ENCODE data around the gene MTG2. TPM values are rescaled to one million over a fixed set of nuclear protein-coding genes. Genes with fewer than 3 reads are reported as not detected.

Gene MTG2
- total and polyA plus RNA-seq, 2 of the 4 experiments (the other 2 are of a cell fraction) = 11.5 to 25.2 TPM

- Histone ChIP-seq H3K9me3 (ENCODE audit: control insufficient read depth, insufficient read depth, low read length) (no peaks in the 10 kb centered on the region), H2BK15ac (ENCODE audit: low read depth, low read length) (no peak overlapping the region), H3K9ac (ENCODE audit: low read depth, low read length) (no peak overlapping the region), H3K9me1 (ENCODE audit: insufficient read depth, low read length) (no peaks in the 10 kb centered on the region), H3K27me3 (ENCODE audit: control insufficient read depth, insufficient read depth, low read length) (peaks cover 16% of the 10 kb centered on the region; the same call in 1 of the 2 replicates), H3K4me1 (ENCODE audit: control insufficient read depth, insufficient read depth, low read length) (no peaks in the 10 kb centered on the region), H2BK20ac (ENCODE audit: low read depth, low read length) (no peak overlapping the region), H2BK120ac (ENCODE audit: low read depth, low read length) (no peak overlapping the region), H4K8ac (ENCODE audit: low read depth in 2 of 2, low read length in 2 of 2) (no peak overlapping the region), H3K36me3 (ENCODE audit: control insufficient read depth, insufficient read depth, low read length) (no peaks in the 10 kb centered on the region; the same call in 1 of the 2 replicates), H3K23ac (ENCODE audit: low read depth, low read length) (no peak overlapping the region), H4K5ac (ENCODE audit: low read depth, low read length) (no peak overlapping the region), H3K14ac (replicated peaks; ENCODE audit: low read depth, low read length) (no peak overlapping the region), H2AK5ac (ENCODE audit: low read depth, low read length) (no peak overlapping the region), H3K4me3 (ENCODE audit: insufficient read depth, low read depth, low read length) (no peak overlapping the region), H3K27ac (ENCODE audit: insufficient read depth, low read length) (no peak overlapping the region), H3K18ac (ENCODE audit: low read depth, low read length) (no peak overlapping the region), H2BK5ac (ENCODE audit: low read depth, low read length, poor library complexity, severe bottlenecking) (no peak overlapping the region), H2AFZ (replicated peaks; ENCODE audit: low read length, poor library complexity) (no peak overlapping the region), H3K56ac (ENCODE audit: extremely low read depth, insufficient read depth, low read length) (no peak overlapping the region), H3K4me2 (ENCODE audit: low read depth, low read length) (no peak overlapping the region), H2AK9ac (replicated peaks; ENCODE audit: low read depth, low read length, poor library complexity) (no peak overlapping the region), H3K4ac (ENCODE audit: low read depth, low read length) (no peak overlapping the region), H4K20me1 (ENCODE audit: insufficient read depth, low read length) (peaks cover 4% of the 10 kb centered on the region), H4K91ac (ENCODE audit: insufficient read depth, low read depth, low read length) (no peak overlapping the region), H3K79me1 (ENCODE audit: low read depth in 1 of 2, low read length in 2 of 2) (no peaks in the 10 kb centered on the region; a peak in 1 of 4 replicates)
- WGBS, 2 experiments (ENCODE audit: extremely low coverage in 2 of 2, insufficient read length in 1 of 2) = 81% methylated on average over 6 of the region's 19 CpGs; no CpG with 5 or more reads in 1 of the 2 experiments
- in situ Hi-C loops (cut with MboI; ENCODE audit: low sequenced_read_pairs) = no loop called here
- no TSS peak for BruUV-seq (replicated peaks)
- ATAC-seq (ENCODE audit: low read depth) = no peak
- CTCF ChIA-PET = no interaction called here
- intact Hi-C loops (cut with micrococcal nuclease) = no loop called here
- TF ChIP-seq MAZ (IDR thresholded peaks at IDR 0.05; ENCODE audit: borderline replicate concordance, low read depth, low read length) (no peak), MXI1 (IDR thresholded peaks at IDR 0.05; ENCODE audit: borderline replicate concordance, low read depth, low read length) (no peak), POLR2A (IDR thresholded peaks at IDR 0.05; ENCODE audit: low read depth, low read length) (no peak), RCOR1 (IDR thresholded peaks at IDR 0.05; ENCODE audit: insufficient replicate concordance, low read length) (no peak), MAFK (IDR thresholded peaks at IDR 0.05; ENCODE audit: low read depth, low read length) (no peak), NFE2L2 (IDR thresholded peaks at IDR 0.05; ENCODE audit: low read depth, low read length) (no peak), CHD1 (IDR thresholded peaks at IDR 0.05; ENCODE audit: low read depth, low read length) (no peak), BHLHE40 (IDR thresholded peaks at IDR 0.05; ENCODE audit: low read depth, low read length) (no peak), RAD21 (IDR thresholded peaks at IDR 0.05; ENCODE audit: low read length) (no peak), CEBPB (IDR thresholded peaks at IDR 0.05; ENCODE audit: low read depth, low read length) (no peak), ELK1 (IDR thresholded peaks at IDR 0.05; ENCODE audit: borderline replicate concordance, low read depth, low read length) (no peak), SMC3 (IDR thresholded peaks at IDR 0.05; ENCODE audit: low read depth, low read length) (no peak)
- TF ChIP-seq, protein P1, sequence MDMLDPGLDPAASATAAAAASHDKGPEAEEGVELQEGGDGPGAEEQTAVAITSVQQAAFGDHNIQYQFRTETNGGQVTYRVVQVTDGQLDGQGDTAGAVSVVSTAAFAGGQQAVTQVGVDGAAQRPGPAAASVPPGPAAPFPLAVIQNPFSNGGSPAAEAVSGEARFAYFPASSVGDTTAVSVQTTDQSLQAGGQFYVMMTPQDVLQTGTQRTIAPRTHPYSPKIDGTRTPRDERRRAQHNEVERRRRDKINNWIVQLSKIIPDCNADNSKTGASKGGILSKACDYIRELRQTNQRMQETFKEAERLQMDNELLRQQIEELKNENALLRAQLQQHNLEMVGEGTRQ (IDR thresholded peaks at IDR 0.05; ENCODE audit: low read depth, low read length) = no peak
- POLR2A ChIA-PET (ENCODE audit: unreplicated experiment) = no interaction called here
- DNase-seq = no peak
- dilution Hi-C loops (cut with HindIII; ENCODE audit: low sequenced_read_pairs, unreplicated experiment) = no loop called here
These were observed 25.4 kb downstream of the MTG2 start for GRCh38 chr20:62208061-62208794.

Measured in IMR-90 (cell line).